ENCODE results near the gene ZAP70. TPM values are rescaled to one million over a fixed set of nuclear protein-coding genes. Genes with fewer than 3 reads are reported as not detected.

The ZAP70 gene
- total RNA-seq, 1 donor: 137 TPM

- H3K27me3 ChIP-seq (ENCODE audit: insufficient read depth, low read length): no peaks in the 10 kb centered on the region
- H3K4me1 ChIP-seq (ENCODE audit: insufficient read depth, low read length): no peaks in the 10 kb centered on the region
- H3K4me3 ChIP-seq (ENCODE audit: low read length): no peak overlapping the region
- H3K9me3 ChIP-seq (ENCODE audit: low read depth, low read length): no peaks in the 10 kb centered on the region
Observed at GRCh38 chr2:97785818-97786217, 72.4 kb downstream of the ZAP70 start.

- no peaks in the 10 kb centered on the region for H3K9me3 ChIP-seq (ENCODE audit: low read depth, low read length)
- no peak overlapping the region for H3K4me3 ChIP-seq (ENCODE audit: low read length)
- H3K4me1 ChIP-seq (ENCODE audit: insufficient read depth, low read length): no peaks in the 10 kb centered on the region
- H3K27me3 ChIP-seq (ENCODE audit: insufficient read depth, low read length): no peaks in the 10 kb centered on the region
Observed at GRCh38 chr2:97788986-97789644, 75.7 kb downstream of the ZAP70 start.

Other genes with a start within 250 kb of the ZAP70 start
- 61.6 TPM for gene ANKRD36B, start 123.7 kb upstream of the ZAP70 start, total RNA-seq
- gene COX5B, start 67.5 kb upstream of the ZAP70 start, total RNA-seq: 131 TPM
- 53.7 TPM for gene ACTR1B, start 49.5 kb upstream of the ZAP70 start, total RNA-seq
- gene C2orf92, start 43.9 kb upstream of the ZAP70 start, total RNA-seq: 4.5 TPM